DMS79 treated with DMSO at 0.1 percent for 48 hours (cell line): ENCODE measurements around the gene EFHD2.

ENCODE experiments used
- DNase-seq: peaks from one replicate; lab custom pipeline; 2025; lab: John Stamatoyannopoulos, UW

EFHD2 gene

DNA sequence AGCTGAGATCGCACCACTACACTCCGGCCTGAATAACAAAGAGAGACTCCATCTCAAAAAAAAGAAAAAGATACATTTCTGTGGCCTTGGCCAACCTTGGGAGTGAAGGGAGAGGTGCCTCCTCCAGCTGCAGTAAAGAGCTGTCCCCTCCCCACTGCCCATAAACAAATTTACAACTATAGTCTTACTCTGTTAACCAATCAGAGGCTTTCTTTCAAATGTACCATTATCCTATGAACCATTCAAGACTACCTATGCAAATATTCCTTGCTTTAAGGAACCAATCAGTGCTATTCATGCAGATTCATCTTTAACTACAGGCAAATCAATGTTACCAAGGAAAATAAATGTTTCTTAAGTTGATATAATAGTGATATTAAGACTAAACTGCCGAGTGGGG is 67.2 kb downstream of the EFHD2 start:
- no peak for DNase-seq

DNA sequence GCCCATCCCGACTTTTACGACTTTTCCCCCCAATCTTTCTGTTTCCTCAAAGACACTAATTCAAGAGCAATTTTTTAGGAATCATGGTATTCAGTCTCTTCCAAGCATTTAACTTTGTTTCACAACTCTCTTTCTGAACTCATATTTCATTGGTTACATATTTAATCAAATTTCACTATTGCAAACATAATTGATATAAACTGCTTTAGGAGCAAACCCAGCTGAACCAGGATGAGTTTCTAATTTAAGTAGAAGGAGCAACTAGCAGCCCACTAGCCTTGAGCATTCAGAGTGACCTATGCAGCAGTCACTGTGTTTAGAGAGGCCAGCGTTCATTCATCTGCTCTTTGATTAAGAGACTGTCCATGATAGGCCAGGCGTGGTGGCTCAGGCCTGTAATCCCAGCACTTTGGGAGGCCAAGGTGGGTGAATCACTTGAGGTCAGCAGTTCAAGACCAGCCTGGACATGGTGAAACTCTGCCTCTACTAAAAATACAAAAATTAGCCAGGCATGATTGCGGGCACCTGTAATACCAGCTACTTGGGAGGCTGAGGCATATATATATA is 68.0 kb downstream of the EFHD2 start:
- no peak for DNase-seq
